ENCODE data around the gene TP53I13. TPM values are rescaled to one million over a fixed set of nuclear protein-coding genes. Genes with fewer than 3 reads are reported as not detected.

The TP53I13 gene
- total RNA-seq, 4 donors from 2014 or later: 41.5 to 57.3 (median 52.1) TPM

GRCh38 chr17:29620779-29621500 lies 52.4 kb downstream of the TP53I13 start:
- Histone ChIP-seq H3K4me1 (peaks cover 0 to 81% (median 53%) of the 10 kb centered on the region in 3 donors), H3K9me3 (no peaks in the 10 kb centered on the region), H3K4me3 (peak overlapping the region; percentile 59 to 82), H3K36me3 (no peaks in the 10 kb centered on the region), H3K27ac (peak overlapping the region in 3 of 4 donors; percentile 88 to 92 (median 89)), H3K27me3 (no peaks in the 10 kb centered on the region)
- no peak for ATAC-seq
- WGBS, 2 donors (ENCODE audit: low coverage in 1 of 2): 83 to 100% methylated on average over 1 to 5 of the region's 12 CpGs
- TF ChIP-seq EP300 (IDR thresholded peaks at IDR 0.05) (no peak), POLR2AphosphoS5 (IDR thresholded peaks at IDR 0.05) (no peak), POLR2A (IDR thresholded peaks at IDR 0.05) (no peak), CTCF (IDR thresholded peaks at IDR 0.05) (no peak)

GRCh38 chr17:29621751-29622194 lies 53.3 kb downstream of the TP53I13 start:
- Histone ChIP-seq H3K4me3 (peak overlapping the region; percentile 59 to 82), H3K27me3 (no peaks in the 10 kb centered on the region), H3K36me3 (no peaks in the 10 kb centered on the region), H3K27ac (peak overlapping the region; percentile 66 to 92 (median 88)), H3K4me1 (peaks cover 0 to 72% (median 45%) of the 10 kb centered on the region in 3 donors), H3K9me3 (no peaks in the 10 kb centered on the region)
- no peak for ATAC-seq
- no peak for TF ChIP-seq POLR2A (IDR thresholded peaks at IDR 0.05)
- TF ChIP-seq EP300 (IDR thresholded peaks at IDR 0.05): no peak
- no peak for TF ChIP-seq CTCF (IDR thresholded peaks at IDR 0.05)
- no peak for TF ChIP-seq POLR2AphosphoS5 (IDR thresholded peaks at IDR 0.05)
- 8 to 40% methylated on average over 1 to 2 of the region's 8 CpGs for WGBS, 2 donors (ENCODE audit: low coverage in 1 of 2)

Other genes starting within 250 kb of the TP53I13 start
- gene TAOK1, start 178.3 kb upstream of the TP53I13 start, total RNA-seq: 10 to 100 TPM; 57.9 to 72.2 (median 65.1) TPM
- 10 to 100 TPM in 3 of 4 donors, 1 to 10 TPM in 1; 5.4 to 12.6 (median 11.1) TPM for gene ABHD15, start 1.7 kb upstream of the TP53I13 start, total RNA-seq
- gene GIT1, start 20.9 kb downstream of the TP53I13 start, total RNA-seq: 10 to 100 TPM; 30.4 to 47.8 (median 35.8) TPM
- 10 to 100 TPM in 2 of 4 donors, 1 to 10 TPM in 2; 4.4 to 22.8 (median 10.0) TPM for gene ANKRD13B, start 24.4 kb downstream of the TP53I13 start, total RNA-seq
- gene CORO6, start 54.2 kb downstream of the TP53I13 start, total RNA-seq: 100 to 1,000 TPM in 1 of 4 donors, 10 to 100 TPM in 3; 18.1 to 138 (median 39.4) TPM